Osteoblast (primary cell): Measurements from ENCODE around the gene FAM168B. TPM values are rescaled to one million over a fixed set of nuclear protein-coding genes. Genes with fewer than 3 reads are reported as not detected.

ENCODE experiments used
- DNase-seq: peaks from one replicate; pipeline ENCODE4 v3.0.0; 2011; ENCODE audit warnings: low spot score, mixed read lengths; ENCODE audit not compliant: insufficient read length; ENCODE audit errors: missing footprints
- H2AFZ ChIP-seq: 2 replicates; pipeline ENCODE4 v1.6.0; 2011; ENCODE audit warnings: mild to moderate bottlenecking, low read length
- H3K27ac ChIP-seq: 2 replicates; pipeline ENCODE4 v1.5.1; 2011; ENCODE audit warnings: mild to moderate bottlenecking, low read depth, low read length, moderate library complexity
- H3K27me3 ChIP-seq: 2 replicates; pipeline ENCODE4 v1.6.0; 2012; ENCODE audit warnings: mild to moderate bottlenecking, control low read depth, inconsistent platforms, low read length, moderate library complexity; ENCODE audit not compliant: insufficient read depth
- H3K36me3 ChIP-seq: 2 replicates; pipeline ENCODE4 v1.5.1; 2011; ENCODE audit warnings: mild to moderate bottlenecking, low read length, control low read depth, moderate library complexity; ENCODE audit not compliant: insufficient read depth
- H3K4me1 ChIP-seq: 2 replicates; pipeline ENCODE4 v1.5.1; 2011; ENCODE audit warnings: mild to moderate bottlenecking, low read length, control low read depth, moderate library complexity; ENCODE audit not compliant: insufficient read depth
- H3K4me2 ChIP-seq: 2 replicates; pipeline ENCODE4 v1.6.0; 2011; ENCODE audit warnings: mild to moderate bottlenecking, low read length; ENCODE audit not compliant: insufficient read depth
- H3K4me3 ChIP-seq: fragments of 200-600 bp; sonication (generic); 3 replicates; pipeline ENCODE4 v1.5.1; 2012; ENCODE audit warnings: mild to moderate bottlenecking, low read length, inconsistent platforms; ENCODE audit not compliant: insufficient read depth
- H3K79me2 ChIP-seq: 2 replicates; pipeline ENCODE4 v1.6.0; 2012; ENCODE audit warnings: mild to moderate bottlenecking, low read length, control low read depth, inconsistent platforms; ENCODE audit not compliant: insufficient read depth
- H3K9me3 ChIP-seq: 2 replicates; pipeline ENCODE4 v1.5.1; 2011; ENCODE audit warnings: low read depth, low read length, control low read depth
- H4K20me1 ChIP-seq: 2 replicates; pipeline ENCODE4 v1.6.0; 2012; ENCODE audit warnings: mild to moderate bottlenecking, low read length, control low read depth; ENCODE audit not compliant: insufficient read depth
- total RNA-seq: library from RNA; depleted of rRNA; stranded (reverse); fragments of >200 nt; gene quantifications from 2 replicates; pipeline ENCODE4 v1.2.3, GENCODE V29; 2012
- TF ChIP-seq, protein P1 (sequence below): IDR thresholded peaks from 2 replicates; pipeline ENCODE4 v1.5.1; 2011; ENCODE audit warnings: mild to moderate bottlenecking, low read depth, low read length, moderate library complexity; ENCODE audit errors: extremely low read depth

FAM168B gene
- total RNA-seq, 1 donor = 117 TPM

DNA sequence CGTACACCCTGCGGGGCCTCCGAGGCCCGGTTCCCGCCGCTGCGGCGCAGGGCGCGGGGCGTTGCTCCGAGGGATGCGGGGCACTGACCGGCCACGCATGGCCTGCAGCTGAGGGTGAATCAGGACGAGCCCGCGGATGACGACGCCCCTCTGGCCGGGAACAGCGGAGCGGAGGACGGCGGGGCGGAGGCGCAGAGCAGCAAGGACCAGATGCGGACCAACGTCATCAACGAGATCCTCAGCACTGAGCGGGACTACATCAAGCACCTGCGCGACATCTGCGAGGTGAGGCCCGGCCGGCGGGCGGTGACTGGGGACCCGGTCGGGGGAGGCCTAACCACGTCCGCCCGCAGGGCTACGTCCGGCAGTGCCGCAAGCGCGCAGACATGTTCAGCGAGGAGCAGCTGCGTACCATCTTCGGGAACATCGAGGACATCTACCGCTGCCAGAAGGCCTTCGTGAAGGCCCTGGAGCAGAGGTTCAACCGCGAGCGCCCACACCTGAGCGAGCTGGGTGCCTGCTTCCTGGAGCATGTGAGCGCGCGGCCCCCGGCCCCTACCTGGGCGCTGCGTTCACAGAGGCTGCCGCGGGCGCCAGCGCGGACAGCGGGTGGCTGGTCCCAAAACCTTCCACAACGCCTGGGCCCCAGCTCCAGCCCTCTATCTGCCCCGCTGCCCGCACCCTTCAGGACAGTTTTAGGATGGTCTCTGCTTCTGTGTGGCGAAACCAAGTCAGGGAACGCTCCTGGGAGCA, 53.2 kb downstream of the FAM168B start:
- H3K27me3 ChIP-seq = peaks cover 4% of the 10 kb centered on the region
- no peak overlapping the region for H3K4me3 ChIP-seq
- H3K4me2 ChIP-seq = no peak overlapping the region
- no peaks in the 10 kb centered on the region for H3K36me3 ChIP-seq
- TF ChIP-seq, protein P1, sequence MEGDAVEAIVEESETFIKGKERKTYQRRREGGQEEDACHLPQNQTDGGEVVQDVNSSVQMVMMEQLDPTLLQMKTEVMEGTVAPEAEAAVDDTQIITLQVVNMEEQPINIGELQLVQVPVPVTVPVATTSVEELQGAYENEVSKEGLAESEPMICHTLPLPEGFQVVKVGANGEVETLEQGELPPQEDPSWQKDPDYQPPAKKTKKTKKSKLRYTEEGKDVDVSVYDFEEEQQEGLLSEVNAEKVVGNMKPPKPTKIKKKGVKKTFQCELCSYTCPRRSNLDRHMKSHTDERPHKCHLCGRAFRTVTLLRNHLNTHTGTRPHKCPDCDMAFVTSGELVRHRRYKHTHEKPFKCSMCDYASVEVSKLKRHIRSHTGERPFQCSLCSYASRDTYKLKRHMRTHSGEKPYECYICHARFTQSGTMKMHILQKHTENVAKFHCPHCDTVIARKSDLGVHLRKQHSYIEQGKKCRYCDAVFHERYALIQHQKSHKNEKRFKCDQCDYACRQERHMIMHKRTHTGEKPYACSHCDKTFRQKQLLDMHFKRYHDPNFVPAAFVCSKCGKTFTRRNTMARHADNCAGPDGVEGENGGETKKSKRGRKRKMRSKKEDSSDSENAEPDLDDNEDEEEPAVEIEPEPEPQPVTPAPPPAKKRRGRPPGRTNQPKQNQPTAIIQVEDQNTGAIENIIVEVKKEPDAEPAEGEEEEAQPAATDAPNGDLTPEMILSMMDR = no peak
- peak; percentile 67 for DNase-seq
- no peaks in the 10 kb centered on the region for H3K79me2 ChIP-seq
- no peaks in the 10 kb centered on the region for H3K4me1 ChIP-seq
- no peaks in the 10 kb centered on the region for H3K9me3 ChIP-seq
- no peak overlapping the region for H2AFZ ChIP-seq
- peaks cover 9% of the 10 kb centered on the region for H4K20me1 ChIP-seq
- H3K27ac ChIP-seq = no peak overlapping the region

DNA sequence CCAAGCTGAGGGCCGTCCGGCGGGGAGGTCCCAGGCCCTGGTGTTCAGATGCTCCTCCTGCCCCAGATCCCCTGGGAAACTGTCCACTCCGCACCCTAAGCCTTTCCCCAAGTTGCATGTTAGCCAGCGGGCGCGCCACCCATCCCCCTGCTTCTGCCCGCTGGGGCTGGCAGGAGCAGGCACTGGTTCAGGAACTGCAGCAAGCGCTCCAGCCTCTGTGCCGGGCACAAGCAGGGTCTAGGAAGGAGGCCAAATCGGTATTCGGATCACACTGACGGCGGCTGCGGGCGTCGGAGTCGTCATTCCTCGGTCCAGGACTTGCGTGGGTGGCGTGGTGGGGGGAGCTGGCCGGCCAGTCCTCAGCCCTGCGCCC, 53.7 kb downstream of the FAM168B start:
- no peaks in the 10 kb centered on the region for H3K4me1 ChIP-seq
- peaks cover 9% of the 10 kb centered on the region for H4K20me1 ChIP-seq
- no peak overlapping the region for H3K27ac ChIP-seq
- H3K9me3 ChIP-seq = no peaks in the 10 kb centered on the region
- no peak overlapping the region for H3K4me2 ChIP-seq
- no peak overlapping the region for H3K4me3 ChIP-seq
- DNase-seq = no peak
- no peak overlapping the region for H2AFZ ChIP-seq
- no peaks in the 10 kb centered on the region for H3K36me3 ChIP-seq
- TF ChIP-seq, protein P1 = no peak
- peaks cover 4% of the 10 kb centered on the region for H3K27me3 ChIP-seq
- H3K79me2 ChIP-seq = no peaks in the 10 kb centered on the region

DNA sequence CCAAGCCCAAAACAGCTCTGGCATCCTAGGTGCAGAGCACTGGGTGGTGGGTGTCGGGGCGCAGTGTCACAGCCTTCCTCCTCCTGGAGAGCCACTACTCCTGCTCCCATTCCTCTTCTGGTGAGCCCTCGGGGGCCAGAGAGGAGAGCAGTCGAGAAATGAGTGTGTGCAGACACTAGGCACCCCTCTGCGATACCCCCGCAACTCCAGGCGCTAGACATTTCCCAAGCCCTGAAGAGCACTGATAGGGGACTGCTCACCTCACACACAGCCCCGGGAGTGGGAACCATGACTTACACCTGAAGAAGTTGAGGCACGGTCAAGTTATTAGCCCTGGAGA, 54.2 kb downstream of the FAM168B start:
- Histone ChIP-seq H2AFZ (no peak overlapping the region), H3K27me3 (peaks cover 4% of the 10 kb centered on the region), H3K79me2 (no peaks in the 10 kb centered on the region), H3K4me3 (no peak overlapping the region), H3K4me1 (peaks cover 3% of the 10 kb centered on the region), H3K9me3 (no peaks in the 10 kb centered on the region), H3K4me2 (no peak overlapping the region), H3K36me3 (no peaks in the 10 kb centered on the region), H4K20me1 (peaks cover 9% of the 10 kb centered on the region), H3K27ac (no peak overlapping the region)
- peak; percentile 89 for DNase-seq
- TF ChIP-seq, protein P1 = no peak

DNA sequence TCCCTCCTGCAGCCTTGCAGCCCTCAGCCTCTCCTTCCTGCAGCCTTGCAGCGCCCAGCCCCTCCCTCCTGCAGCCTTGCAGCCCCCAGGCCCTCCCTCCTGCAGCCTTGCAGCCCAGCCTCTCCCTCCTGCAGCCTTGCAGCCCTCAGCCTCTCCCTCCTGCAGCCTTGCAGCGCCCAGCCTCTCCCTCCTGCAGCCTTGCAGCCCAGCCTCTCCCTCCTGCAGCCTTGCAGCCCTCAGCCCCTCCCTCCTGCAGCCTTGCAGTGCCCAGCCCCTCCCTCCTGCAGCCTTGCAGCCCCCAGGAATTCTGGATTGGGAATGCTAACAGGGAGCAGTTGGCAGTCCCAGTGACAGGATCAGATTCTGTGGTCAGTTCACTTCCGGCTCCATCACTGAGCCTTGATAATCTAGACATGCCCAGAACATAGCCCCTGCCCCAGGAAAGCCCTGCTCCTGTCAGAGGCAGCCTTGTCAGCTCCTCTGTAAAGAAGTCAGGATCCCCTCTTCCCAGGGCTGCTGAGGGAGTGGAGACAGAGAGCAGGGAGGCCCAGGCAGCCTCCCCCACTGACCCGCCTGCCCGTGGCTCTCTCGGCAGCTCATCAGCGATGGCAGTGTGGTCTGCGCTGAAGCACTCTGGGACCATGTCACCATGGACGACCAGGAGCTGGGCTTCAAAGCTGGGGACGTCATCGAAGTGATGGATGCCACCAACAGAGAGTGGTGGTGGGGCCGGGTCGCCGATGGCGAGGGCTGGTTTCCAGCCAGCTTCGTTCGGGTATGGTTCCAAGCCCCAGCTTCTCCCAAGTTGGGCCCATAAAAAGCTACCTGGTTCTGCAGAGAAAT, 54.8 kb downstream of the FAM168B start:
- H3K27me3 ChIP-seq = peaks cover 4% of the 10 kb centered on the region
- peak; percentile 46 for DNase-seq
- H3K4me3 ChIP-seq = no peak overlapping the region
- H3K79me2 ChIP-seq = no peaks in the 10 kb centered on the region
- no peak overlapping the region for H2AFZ ChIP-seq
- H3K4me1 ChIP-seq = peaks cover 3% of the 10 kb centered on the region
- no peaks in the 10 kb centered on the region for H3K36me3 ChIP-seq
- TF ChIP-seq, protein P1 = no peak
- H3K27ac ChIP-seq = no peak overlapping the region
- peaks cover 9% of the 10 kb centered on the region for H4K20me1 ChIP-seq
- no peaks in the 10 kb centered on the region for H3K9me3 ChIP-seq
- no peak overlapping the region for H3K4me2 ChIP-seq
